ENCODE measurements around the gene RUBCN.

DNA sequence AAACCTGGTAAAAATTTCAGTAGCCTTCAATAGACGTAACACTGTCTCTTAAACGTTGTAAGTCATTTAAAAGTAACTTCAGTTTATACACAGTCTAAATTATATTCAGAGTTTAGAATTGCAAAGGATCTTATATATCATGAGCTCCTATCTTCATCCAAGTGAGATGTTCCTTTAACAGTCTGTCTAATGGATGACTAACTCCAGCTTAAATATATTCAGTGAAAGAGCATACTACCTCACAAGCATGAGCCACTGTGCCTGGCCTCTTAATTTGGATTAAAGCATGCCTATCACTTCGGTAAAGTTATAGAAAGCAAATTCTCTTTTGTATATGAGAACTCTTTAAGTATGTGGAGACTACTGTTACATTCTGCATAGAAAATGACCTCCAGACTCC, 20.0 kb upstream of the RUBCN start:
- TF ChIP-seq CTCF (IDR thresholded peaks at IDR 0.05), result no peak
- TF ChIP-seq REST (IDR thresholded peaks at IDR 0.05; ENCODE audit: insufficient read depth in 1 of 2, low read depth in 2 of 2, low read length in 1 of 2), result no peak
- TF ChIP-seq POLR2AphosphoS5 (IDR thresholded peaks at IDR 0.05; ENCODE audit: low read depth, low read length), result no peak
- TF ChIP-seq SIN3A (IDR thresholded peaks at IDR 0.05; ENCODE audit: borderline replicate concordance, insufficient read depth, low read depth, low read length), result no peak

Measured in Panc1 (cell line).